A172 (cell line): Measurements from ENCODE around the gene ZXDC. TPM values are rescaled to one million over a fixed set of nuclear protein-coding genes. Genes with fewer than 3 reads are reported as not detected.
A peak's percentile ranks its signal among the peaks of the same experiment; 100 is the strongest.

Experiments used
- DNase-seq: peaks from one replicate; pipeline ENCODE4 v3.0.0-alpha.2; 2015; ENCODE audit warnings: low spot score
- total RNA-seq: library from RNA; depleted of rRNA; stranded (reverse); fragments of >200 nt; shearing (Covaris generic); gene quantifications from 2 replicates; pipeline ENCODE4 v1.2.3, GENCODE V29; 2014

The ZXDC gene
- total RNA-seq, 1 experiment from 2014 or later, result 19.2 TPM

DNA sequence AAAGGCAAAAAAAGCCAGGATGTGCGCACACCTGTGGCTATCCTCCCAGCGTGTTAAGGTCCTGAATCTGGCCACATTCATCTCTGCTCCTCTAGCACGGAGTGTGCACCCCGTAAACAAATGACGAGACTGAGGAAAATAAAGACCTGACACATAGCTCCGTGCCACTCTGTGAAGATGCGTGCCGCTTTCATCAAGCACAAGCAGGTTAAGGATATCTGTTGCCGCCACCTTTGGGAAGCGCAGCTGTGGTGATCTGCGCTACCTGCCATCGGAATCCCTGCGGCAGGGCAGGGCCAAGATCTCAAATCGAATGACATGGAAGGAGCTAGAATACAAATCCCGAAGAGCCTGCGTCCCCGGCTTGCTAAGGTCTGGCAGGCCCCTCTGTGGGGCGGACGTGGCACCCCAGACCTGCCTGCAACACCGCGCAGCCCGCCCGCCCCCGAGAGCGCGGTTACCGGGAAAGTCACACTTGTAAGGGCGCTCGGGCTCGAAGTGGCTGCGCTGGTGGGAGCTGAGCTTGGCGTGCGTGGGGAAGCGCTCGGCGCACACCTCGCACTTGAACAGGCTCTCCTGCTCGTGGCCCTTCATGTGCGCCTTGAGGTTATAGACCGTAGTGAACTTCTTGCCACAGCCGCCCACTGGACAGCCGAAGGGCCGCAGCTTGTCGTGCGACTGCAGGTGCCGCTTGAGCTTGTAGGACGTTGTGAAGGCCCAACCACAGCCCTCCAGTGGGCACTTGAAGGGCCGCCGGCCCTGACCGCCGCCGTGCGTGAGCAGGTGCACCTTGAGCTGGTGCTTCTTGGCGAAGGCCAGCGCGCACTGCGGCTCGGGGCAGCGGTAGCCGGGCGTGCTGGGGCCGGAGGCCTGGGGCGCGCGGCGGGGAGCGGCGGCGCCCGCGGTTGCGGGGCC, 936 bp downstream of the ZXDC start:
- DNase-seq, result no peak

DNA sequence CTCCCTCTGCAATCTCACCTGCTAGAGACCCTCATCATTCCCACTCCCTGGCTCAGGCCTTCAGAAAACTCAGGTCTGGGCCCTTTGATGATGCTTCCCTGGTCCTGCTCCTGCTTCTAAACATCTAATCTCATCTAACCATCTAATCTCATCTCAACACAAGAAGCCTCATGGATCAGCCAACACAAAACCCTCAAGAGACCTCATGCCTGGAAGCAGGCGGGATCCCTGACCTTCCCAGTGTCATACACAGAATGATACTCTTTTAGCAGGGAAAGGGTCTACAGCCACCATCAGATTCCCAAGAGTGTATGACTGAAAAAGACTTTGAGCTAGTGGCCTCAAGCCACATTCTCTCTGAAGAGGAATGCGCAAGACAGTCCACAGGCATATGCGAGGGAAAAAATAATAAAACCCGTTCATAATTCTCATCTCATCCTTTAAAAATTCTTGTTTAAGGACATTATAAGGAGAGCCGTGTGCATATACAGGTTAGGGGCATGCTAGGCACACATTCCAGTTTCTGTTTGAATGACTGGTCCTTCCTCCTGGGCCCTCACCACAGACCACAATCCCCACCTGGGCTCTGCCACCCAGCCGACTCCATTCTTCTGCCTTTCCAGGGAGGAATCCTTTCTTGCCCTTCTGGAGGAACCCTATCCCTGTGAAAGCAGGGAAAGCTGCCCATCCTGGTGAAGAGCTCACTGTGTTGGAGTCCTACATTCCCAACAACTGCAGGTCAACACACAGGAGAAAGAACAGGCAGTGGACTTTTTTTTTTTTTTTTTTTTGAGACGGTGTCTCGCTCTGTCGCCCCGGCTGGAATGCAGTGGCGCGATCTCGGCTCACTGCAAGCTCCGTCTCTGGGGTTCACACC, 2.2 kb downstream of the ZXDC start:
- DNase-seq, result no peak

DNA sequence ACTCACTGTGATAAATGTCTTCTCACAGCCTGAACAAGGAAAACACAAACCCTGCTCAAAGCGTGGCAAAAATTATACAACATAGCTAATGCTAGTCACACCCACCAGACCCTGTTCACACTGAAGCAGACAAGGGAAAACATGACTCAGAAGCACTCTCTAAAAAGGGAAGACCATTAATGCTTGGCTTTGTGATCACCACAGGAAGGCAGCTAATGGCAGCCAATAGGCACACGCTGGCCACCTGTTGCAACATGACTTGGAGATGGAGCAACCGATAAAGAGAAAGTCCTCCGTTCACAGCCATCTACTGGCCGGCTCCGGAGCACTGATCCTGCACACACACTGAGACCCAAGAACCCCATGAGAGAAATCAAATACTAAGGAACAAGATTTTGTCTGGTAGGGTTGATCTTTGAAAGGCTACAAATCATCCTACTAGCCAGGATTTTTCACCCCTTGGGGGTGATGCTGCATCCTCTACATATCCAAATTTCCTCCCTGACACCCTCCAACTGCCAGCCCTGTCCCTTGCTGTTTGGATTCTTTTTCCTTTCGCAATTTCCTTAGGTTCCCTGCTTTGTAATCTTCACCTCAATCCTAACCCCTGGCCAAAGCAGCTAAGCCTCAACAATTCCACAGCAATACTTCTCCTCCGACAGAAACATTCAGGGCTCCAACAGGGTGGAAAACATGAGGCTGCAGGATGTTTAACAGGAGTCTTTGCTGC, 3.2 kb downstream of the ZXDC start:
- DNase-seq, result peak; percentile 95

GRCh38 chr3:126469479-126469878, 6.2 kb downstream of the ZXDC start:
- DNase-seq, result no peak

- no peak for DNase-seq
Observed at GRCh38 chr3:126468028-126468891, 7.4 kb downstream of the ZXDC start.

DNA sequence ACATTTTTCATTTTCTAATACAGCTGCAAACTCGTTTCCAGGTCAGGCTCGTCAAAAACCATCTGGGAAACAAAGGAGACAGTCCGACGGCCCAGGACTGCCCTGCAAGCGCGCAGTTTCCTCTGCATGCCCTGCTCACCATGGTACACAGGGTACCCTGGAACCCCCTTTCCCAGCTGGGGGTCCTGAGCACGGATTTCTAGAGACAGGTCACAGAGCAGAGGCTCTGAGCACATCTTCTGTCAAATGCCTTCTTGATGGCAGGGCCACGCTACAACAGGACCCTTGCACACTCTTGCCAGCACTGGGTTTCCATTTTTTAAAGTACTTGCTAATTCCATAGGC, 8.1 kb downstream of the ZXDC start:
- no peak for DNase-seq

DNA sequence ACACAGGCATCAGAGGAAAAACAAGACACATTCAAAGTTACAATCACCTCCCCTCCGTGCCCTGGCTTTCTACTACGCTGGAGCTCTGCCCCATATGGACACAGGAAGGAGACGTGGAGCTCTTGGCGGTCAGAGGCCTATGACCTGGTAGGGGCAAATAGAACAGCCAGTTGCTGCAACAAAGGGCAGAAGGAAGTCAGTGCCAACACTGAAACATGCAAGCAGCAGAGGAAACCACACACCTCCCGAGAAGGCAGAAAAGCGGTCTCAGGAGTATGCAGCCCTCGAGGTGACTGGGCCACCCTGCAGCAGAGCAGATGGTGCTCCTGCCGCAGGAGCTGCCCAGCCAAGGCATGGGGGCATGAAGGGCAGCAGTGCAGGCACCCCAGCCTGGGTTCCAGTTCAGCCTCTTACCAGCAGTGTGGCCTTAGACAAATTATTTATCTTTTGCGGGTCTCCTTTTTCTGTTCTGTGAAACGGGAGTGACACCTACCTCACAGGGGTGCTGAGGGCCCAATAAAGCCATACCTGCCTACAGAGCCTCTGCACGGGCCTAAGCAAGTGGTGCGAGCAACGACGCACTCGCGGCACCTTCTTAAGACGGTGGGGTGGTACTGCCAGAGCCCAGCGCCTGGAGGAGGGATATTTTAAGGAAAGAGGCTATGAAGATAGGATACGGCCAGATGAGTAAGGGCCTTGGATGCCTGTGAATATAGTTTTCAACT, 8.6 kb downstream of the ZXDC start:
- DNase-seq, result no peak

GRCh38 chr3:126465928-126466544, 9.7 kb downstream of the ZXDC start:
- no peak for DNase-seq

DNA sequence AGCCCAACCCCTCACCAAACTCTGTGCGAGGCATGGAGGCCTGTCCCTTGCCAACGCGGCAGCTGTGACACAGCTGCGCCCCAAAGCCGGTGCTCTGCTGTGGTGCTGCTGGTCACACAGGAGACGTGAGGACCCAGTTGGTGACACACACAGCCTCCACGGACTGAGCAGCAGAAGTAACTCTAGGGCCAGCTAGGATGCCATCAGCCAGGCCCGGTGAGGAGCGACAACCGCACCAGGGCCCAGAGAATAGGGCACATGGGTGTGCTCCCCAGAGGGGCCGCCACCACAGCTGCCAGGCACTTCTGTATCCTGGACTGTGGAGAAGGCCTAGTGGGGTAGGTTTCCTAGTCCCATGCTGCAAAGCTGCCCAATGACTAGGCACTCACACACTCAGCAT, 10.7 kb downstream of the ZXDC start:
- DNase-seq, result no peak

DNA sequence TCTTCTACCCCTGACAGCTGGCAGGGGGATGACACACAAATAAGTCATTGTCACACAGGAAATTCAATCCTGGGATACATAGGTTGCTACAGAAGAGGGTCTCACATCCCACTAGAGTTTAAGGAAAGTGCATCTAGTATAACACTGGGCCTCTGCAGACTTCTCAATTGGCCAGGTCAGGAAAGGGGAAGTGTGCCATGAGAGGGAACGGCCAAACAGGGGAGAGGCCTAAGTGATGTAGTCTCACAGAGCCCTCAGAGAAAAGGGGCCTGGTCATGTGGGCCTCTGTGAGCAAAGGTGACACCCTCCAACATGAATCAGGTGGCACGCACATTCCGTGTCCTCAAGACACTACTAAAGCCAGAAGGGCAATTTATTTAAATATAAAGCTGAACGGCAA, 11.2 kb downstream of the ZXDC start:
- no peak for DNase-seq

GRCh38 chr3:126464093-126464492, 11.6 kb downstream of the ZXDC start:
- no peak for DNase-seq

GRCh38 chr3:126463521-126463920, 12.2 kb downstream of the ZXDC start:
- DNase-seq, result no peak

DNA sequence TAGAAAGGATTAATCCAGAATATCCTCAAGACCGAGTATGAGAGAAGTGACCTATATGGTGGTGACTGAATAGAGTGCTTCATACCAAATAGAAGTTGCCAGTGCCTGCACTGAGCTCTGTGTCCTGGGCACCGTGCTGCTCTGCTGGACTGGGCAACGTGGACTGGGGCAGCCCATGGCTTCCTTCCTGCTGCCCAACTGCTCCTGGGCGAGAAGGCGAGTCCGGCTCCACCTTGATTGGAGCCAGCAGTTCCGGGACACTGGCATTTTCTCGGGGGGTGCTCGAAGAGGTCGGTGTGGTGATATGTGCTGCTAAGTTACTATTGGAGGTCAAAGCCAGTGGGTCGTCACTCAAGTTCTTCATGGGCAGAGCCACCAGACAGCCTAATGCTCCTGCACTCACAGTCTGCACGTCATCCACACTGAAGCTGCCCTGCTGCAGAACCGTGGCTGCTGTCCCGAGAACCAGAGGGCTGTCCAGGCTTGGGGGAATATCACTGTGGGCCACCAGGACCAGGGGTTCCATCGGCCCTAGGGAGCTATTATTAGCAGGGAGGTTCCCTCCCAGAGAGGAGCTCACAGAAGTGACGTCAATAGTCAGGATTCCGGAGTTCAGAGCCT, 14.1 kb downstream of the ZXDC start:
- DNase-seq, result no peak

DNA sequence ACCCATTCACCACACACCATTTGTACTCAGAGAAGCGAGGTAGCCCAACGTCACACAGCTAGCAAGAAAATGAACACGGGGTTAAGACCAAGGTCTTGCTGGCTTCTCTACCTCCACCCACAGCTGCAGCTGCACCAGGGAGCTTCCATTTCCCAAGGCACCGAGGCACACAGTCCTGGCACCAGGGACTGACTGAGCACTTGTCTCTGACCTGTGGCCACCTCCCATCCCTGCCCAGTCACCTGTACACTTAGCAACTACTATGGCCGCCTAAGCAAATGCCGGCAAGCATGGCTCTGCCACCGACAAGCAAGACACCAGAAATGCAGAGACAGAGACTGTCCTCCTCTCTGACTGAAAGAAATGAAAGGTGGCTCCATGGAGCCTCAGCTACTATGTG, 15.3 kb downstream of the ZXDC start:
- DNase-seq, result no peak

DNA sequence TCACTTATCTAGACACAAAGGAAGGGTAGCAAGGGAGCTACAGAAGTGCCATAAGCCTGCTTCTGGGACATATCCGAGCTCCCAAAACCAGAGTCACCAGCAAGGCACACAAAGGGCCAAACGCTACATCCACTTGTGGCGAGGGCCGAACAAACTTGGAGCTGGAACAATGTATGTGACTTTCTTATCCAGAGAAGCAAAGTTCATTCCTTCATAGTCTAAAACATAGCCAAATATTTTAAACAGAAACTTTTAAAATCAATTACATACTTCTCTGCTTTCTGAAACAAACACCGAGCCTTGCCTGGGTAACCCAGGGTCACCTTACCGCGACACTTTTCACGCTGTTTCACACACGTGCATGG, 15.9 kb downstream of the ZXDC start:
- DNase-seq, result no peak

DNA sequence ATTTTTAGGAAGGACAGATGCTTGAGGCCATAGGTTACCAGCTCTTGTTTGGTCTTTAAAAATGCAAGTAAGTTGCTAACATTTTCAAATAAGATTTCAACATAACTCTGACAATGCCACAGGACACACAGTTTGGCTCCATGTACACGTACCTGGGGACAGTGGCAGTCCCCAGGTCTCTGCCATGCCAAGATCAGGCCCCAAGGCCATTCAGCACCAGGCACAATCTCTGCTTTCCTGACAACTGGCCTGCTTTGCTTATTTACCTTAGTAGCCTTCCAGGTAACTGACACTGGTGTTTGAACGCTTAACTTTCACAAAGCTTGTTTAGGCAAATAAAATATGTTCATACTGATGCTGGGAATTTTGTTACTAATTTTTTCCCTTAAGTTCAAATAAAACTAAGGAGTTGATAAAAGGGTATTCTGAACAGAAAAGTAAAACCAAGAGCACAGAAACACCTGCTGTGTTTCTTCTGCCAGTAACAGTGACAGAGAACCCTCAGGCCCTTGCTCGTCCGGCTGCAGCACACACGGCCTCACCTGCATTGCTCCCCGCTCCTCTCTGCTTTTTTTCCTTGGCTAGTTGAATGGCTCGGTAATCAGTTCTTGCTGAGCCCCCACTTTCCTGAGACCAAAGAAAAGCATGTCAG, 16.5 kb downstream of the ZXDC start:
- DNase-seq, result no peak

DNA sequence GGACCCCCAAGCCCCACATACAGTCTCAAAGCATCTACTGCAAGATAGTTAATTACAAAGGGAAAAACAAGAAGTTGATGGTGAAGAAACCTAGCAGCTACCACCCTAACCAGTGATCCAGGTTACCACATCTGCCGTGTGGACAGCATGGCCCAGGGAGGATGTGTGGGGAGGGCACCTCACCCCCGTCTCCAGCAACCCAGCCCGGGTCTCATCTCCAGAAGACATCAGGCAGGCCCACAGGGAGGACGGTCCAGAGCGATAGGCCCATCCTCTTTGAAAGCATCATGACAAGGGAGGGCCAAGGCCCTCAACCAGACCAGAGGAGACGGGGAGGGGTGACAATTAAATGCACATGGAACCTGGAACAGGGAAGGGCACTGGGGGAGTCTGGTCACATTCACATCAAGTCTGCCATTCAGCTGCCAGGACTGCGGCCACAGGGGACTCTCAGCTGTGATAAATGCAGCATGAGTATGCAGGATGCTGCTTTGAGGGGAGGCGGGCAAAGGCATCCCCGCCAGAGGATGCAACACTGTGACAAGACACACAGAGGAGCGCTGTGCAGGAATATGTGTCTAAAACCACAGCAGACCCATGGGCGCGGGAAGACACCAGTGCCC, 18.8 kb downstream of the ZXDC start:
- DNase-seq, result no peak

- no peak for DNase-seq
Observed at GRCh38 chr3:126456211-126456610, 19.5 kb downstream of the ZXDC start.
